BJ (cell line): Measurements from ENCODE around the gene CCBE1. TPM values are rescaled to one million over a fixed set of nuclear protein-coding genes. Genes with fewer than 3 reads are reported as not detected.

Source experiments
- CTCF ChIA-PET: fragments of 350-600 bp; formaldehyde crosslinking; extraction: SDS; loops from one replicate; lab custom pipeline; 2021; ENCODE audit warnings: antibody characterized with exemption, inconsistent platforms; lab: Yijun Ruan, JAX
- POLR2A ChIA-PET: fragments of 300-600 bp; sonication (Branson Sonifier 250); formaldehyde crosslinking; extraction: SDS; loops from one replicate; lab custom pipeline; 2021; ENCODE audit warnings: antibody characterized with exemption; lab: Charles Lee
- DNase-seq: peaks from one replicate; pipeline ENCODE4 v3.0.0-alpha.2; 2011; ENCODE audit warnings: low read depth
- H3K27me3 ChIP-seq: 2 replicates; pipeline ENCODE4 v1.6.0; 2011; ENCODE audit warnings: low read length; ENCODE audit not compliant: control insufficient read depth, insufficient read depth
- H3K36me3 ChIP-seq: 2 replicates; pipeline ENCODE4 v1.5.1; 2011; ENCODE audit warnings: low read length; ENCODE audit not compliant: control insufficient read depth, insufficient read depth
- H3K4me3 ChIP-seq: 2 replicates; pipeline ENCODE4 v1.5.1; 2011; ENCODE audit warnings: low read depth, mild to moderate bottlenecking, control low read depth, low read length
- polyA plus RNA-seq: library from polyadenylated mRNA; depleted of rRNA; stranded (reverse); fragments of >200 nt; gene quantifications from 2 replicates; pipeline ENCODE4 v1.2.3, GENCODE V29; 2011
- TF ChIP-seq, protein P1 (sequence below): IDR thresholded peaks from 2 replicates; pipeline ENCODE4 v1.5.1; 2011; ENCODE audit warnings: low read depth, mild to moderate bottlenecking, control low read depth, inconsistent platforms, low read length, moderate library complexity; ENCODE audit not compliant: insufficient read depth

Gene CCBE1
- polyA plus RNA-seq, 1 experiment, result 51.2 TPM

- TF ChIP-seq, protein P1, sequence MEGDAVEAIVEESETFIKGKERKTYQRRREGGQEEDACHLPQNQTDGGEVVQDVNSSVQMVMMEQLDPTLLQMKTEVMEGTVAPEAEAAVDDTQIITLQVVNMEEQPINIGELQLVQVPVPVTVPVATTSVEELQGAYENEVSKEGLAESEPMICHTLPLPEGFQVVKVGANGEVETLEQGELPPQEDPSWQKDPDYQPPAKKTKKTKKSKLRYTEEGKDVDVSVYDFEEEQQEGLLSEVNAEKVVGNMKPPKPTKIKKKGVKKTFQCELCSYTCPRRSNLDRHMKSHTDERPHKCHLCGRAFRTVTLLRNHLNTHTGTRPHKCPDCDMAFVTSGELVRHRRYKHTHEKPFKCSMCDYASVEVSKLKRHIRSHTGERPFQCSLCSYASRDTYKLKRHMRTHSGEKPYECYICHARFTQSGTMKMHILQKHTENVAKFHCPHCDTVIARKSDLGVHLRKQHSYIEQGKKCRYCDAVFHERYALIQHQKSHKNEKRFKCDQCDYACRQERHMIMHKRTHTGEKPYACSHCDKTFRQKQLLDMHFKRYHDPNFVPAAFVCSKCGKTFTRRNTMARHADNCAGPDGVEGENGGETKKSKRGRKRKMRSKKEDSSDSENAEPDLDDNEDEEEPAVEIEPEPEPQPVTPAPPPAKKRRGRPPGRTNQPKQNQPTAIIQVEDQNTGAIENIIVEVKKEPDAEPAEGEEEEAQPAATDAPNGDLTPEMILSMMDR, result no peak
- POLR2A ChIA-PET, result no interaction called here
- Histone ChIP-seq H3K36me3 (no peaks in the 10 kb centered on the region), H3K27me3 (no peaks in the 10 kb centered on the region), H3K4me3 (no peak overlapping the region)
- DNase-seq, result no peak
- CTCF ChIA-PET, result no interaction called here
Measured at GRCh38 chr18:59540346-59540745, 156.9 kb downstream of the CCBE1 start.

GRCh38 chr18:59539108-59539507 lies 158.1 kb downstream of the CCBE1 start:
- no peak for DNase-seq
- Histone ChIP-seq H3K27me3 (no peaks in the 10 kb centered on the region), H3K4me3 (no peak overlapping the region), H3K36me3 (no peaks in the 10 kb centered on the region)
- TF ChIP-seq, protein P1, result no peak
- CTCF ChIA-PET, result no interaction called here
- POLR2A ChIA-PET, result no interaction called here

DNA sequence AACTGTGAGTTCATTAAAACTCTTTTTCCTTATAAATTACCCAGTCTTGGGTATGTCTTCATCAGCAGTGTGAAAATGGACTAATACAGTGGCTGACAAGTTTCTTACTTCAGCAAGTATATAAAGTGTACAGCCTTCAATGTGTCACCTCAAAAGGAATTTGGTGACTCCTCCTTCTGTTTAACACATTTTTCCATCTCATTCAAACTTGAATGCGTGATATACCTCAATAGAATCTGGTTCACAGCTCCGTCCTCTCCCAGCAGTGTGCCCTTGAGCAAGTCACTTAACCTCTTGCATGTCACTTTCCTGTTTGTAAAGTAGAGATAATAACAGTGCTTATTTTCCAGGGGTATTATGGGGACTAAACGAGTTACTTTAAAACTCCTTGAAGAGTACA lies 159.6 kb downstream of the CCBE1 start:
- CTCF ChIA-PET, result interaction anchor here (0.8 kb wide), 1 partner anchor 76 kb away, joined by 3 read pairs; no protein-coding TSS in a partner anchor

GRCh38 chr18:59536166-59536565 lies 161.1 kb downstream of the CCBE1 start:
- ChIA-PET POLR2A (interaction anchor here (0.7 kb wide), 1 partner anchor 20 kb away, joined by 3 read pairs; no protein-coding TSS in a partner anchor), CTCF (interaction anchor here (0.8 to 1.4 kb wide), 2 partner anchors 10 to 14 kb away, joined by 3 read pairs; no protein-coding TSS in a partner anchor)
- Histone ChIP-seq H3K4me3 (no peak overlapping the region), H3K27me3 (no peaks in the 10 kb centered on the region), H3K36me3 (no peaks in the 10 kb centered on the region)
- TF ChIP-seq, protein P1, result no peak
- peak; percentile 29 for DNase-seq

More for the DNA sequence above, 159.6 kb downstream of the CCBE1 start:
- DNase-seq, result no peak
- TF ChIP-seq, protein P1, result no peak
- no peaks in the 10 kb centered on the region for H3K27me3 ChIP-seq
- no peaks in the 10 kb centered on the region for H3K36me3 ChIP-seq
- POLR2A ChIA-PET, result no interaction called here
- H3K4me3 ChIP-seq, result no peak overlapping the region

GRCh38 chr18:59535055-59535454 lies 162.2 kb downstream of the CCBE1 start:
- TF ChIP-seq, protein P1, result no peak
- DNase-seq, result no peak
- Histone ChIP-seq H3K27me3 (no peaks in the 10 kb centered on the region), H3K4me3 (no peak overlapping the region), H3K36me3 (no peaks in the 10 kb centered on the region)
- ChIA-PET POLR2A (no interaction called here), CTCF (interaction anchor here (0.8 to 1.4 kb wide), 2 partner anchors 11 to 12 kb away, joined by 3 read pairs; no protein-coding TSS in a partner anchor)
